Measurements from ENCODE around the gene GIGYF2.

DNA sequence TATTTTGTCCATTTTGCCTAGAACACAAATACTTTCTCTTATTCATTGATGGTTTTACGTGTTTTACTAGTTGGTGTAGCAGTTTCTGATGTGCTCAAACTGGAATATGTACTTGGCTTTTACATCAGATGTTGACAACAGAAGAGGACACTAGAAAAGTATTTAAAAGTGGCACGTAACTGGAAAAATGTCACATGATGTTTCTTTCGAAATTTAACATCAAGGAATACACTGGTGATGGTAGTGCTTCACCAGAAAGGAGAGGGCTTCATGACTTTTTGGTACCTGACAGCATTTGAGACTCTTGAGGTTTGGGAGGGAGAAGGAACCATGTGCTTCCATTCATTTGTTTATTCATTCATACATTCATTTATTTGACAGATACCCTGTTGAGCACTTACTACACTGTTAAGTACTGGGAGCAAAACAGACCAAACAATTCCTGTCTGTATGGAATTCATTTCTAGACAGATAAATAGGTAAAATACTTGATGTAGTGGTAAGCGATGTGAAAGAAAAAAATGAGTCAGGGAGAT is 1.5 kb downstream of the GIGYF2 start:
- TF ChIP-seq, protein P1, sequence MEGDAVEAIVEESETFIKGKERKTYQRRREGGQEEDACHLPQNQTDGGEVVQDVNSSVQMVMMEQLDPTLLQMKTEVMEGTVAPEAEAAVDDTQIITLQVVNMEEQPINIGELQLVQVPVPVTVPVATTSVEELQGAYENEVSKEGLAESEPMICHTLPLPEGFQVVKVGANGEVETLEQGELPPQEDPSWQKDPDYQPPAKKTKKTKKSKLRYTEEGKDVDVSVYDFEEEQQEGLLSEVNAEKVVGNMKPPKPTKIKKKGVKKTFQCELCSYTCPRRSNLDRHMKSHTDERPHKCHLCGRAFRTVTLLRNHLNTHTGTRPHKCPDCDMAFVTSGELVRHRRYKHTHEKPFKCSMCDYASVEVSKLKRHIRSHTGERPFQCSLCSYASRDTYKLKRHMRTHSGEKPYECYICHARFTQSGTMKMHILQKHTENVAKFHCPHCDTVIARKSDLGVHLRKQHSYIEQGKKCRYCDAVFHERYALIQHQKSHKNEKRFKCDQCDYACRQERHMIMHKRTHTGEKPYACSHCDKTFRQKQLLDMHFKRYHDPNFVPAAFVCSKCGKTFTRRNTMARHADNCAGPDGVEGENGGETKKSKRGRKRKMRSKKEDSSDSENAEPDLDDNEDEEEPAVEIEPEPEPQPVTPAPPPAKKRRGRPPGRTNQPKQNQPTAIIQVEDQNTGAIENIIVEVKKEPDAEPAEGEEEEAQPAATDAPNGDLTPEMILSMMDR (IDR thresholded peaks at IDR 0.05): no peak
- no peak for TF ChIP-seq POLR2A (IDR thresholded peaks at IDR 0.05)
- no peak for TF ChIP-seq EP300 (IDR thresholded peaks at IDR 0.05)
- TF ChIP-seq POLR2AphosphoS5 (IDR thresholded peaks at IDR 0.05): no peak
